Iris pigment epithelial cell (primary cell): ENCODE data around the gene HAUS7.

ENCODE experiments used
- DNase-seq: peaks from one replicate; pipeline ENCODE4 v3.0.0-alpha.2; 2011; ENCODE audit warnings: low read depth

HAUS7 gene

DNA sequence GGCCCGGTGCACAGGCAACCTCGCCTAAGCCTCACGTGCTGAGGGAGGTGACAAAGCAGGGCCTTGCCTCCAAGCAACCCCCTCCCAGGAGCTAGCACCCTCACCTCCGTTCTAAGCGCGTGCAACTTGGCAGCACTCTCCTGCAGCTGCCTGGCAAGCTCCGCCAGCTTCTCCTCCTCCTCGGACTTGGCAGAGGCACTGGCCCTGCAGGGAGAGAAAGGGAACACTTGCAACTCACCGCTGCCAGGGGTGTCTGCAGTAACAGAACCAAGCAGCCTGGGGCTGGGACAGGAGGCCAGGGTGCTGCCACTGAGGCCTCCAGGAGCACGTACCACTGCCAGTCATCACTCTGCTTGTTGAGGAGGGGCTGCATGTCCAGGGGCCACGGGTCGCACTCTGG lies 14.2 kb downstream of the HAUS7 start:
- DNase-seq: no peak

DNA sequence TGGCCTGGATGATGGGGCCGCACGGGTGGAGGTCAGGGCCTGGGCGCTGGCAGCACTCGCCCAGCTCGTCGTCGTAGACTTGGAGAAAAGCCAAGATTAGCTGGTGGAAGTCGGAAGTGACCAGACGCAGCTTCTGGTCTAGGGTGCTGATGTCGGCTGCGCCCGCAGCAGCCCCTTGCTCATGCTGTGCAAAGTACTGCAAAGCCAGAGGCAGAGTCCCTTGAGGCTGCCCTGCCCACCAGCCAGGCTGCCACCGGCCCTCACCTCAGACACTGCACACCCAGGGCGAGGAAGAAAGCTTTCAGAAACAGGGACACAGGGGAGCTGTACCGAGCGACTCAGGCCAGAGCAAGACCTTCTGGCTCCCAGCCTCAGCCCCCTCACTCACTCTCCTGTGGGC lies 14.8 kb downstream of the HAUS7 start:
- DNase-seq: no peak

DNA sequence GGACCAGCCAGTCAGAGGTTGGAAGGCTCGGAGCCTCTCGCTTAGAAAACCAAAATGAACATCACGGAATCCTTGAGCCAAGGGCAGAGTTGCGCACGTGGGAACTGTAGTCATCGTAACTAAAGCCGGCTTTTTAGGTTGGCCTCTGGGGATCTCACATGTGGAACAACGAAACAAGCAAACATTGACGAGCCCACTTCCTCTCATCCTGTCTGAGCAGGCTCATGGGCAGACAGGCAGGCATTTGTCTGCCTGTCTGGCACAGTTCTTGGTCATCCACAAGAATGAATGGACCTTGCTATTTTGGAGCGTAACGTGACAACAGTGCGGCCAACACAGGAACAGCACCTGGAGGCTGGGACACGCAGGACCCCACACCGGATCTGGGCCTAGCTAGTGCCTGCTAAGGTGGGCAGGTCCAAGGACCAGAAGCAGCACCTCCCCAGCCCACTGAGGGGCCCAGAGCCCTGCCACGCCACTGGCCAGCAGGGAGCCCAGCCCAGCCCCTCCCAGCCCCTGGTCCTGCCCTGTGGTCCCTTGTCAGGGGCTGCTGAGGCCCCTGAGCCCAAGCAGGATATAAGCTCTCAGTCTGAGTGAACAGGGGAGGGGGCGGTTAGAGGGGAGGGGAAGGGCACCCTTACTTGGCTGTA lies 15.3 kb downstream of the HAUS7 start:
- DNase-seq: no peak

DNA sequence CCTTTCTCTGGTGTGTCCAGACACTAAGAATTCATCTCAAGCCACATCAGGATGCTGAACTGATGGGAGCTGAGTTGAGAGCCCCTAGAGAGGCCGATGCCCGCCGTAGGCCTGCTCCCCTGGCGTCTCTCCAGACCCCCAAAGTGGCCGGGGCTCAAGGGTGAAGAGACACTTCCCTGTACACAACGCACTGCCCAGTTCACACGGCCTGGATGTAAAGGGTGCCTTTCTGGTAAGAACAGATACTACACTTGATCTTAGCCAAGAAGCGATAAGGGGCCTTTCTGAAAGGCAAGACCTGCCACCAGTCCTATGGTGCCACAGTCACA lies 19.5 kb downstream of the HAUS7 start:
- DNase-seq: no peak

DNA sequence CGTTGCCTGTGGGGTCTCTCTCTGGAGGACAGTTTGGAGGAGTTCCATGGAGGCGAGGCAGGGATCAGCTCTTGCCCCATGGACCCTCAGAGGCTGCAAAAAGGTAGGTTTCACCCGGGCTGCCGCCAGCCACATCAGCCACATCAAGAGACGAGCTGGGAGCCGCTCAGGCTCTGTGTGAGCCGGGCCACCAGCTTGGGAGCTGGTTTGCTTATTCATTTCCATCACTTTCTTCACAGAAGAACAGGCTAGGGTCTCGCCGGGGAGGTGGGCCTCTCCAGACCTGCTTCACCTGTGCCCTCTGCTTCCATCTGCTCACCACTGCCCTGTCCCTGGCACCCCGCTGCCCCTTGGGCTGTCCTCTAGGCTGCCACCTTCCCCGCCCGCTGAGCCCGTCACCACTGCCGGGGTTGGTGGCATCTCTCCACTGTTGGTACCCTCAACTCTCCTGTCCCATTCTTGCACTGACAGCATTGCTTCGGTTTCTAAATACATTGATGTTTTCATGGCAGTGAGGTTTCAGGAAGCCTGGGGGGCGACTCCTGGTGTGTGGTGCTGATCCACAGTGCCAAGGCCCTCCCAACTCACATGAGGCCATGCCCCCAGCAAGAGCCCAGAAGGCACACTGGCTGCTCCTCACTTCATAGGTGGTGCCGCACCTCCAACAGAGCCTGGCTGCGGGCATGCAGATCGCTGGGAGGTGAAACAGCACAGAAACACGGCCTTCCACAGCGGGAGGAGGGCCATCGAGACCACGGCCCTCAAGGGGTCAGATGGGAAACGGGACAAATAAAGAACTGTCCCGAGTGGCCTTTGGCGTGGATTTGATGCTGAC lies 20.0 kb downstream of the HAUS7 start:
- DNase-seq: no peak

DNA sequence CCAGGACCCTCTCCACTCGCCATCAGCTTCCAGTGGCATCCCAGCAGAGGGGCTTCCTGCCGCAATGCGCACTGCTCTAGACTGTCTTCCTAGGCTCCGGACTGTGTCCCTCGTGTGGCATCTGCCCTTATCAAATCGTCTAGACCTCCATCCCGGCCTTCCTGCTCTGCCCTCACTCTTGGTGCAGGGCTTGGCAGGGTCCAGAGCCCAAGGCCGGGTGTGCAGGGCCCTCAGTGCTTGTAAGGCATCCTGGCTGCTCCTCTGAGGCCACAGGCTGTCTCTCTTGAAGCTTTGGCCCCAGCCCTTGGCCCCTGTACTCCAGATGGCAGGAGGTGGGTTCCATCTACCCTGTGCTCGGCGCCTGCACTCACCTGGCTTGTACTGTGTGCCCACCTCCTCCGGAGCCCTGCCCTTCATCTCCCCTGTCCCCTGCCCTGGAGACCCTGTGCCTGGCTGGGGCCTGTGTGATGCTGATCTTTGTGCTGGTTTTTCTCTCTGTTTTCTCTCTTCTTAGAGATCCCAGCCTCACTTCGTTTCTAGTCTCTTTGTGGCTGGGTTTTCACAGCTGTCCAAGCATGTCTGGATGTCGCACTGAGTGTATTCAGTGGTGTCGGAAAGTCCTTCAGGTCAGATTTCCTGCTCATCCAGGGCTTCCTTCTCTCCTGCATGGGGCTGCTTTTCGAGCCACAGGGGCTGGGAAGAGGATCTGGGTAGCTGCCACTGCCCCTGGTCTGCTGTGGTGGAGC lies 20.8 kb downstream of the HAUS7 start:
- no peak for DNase-seq

DNA sequence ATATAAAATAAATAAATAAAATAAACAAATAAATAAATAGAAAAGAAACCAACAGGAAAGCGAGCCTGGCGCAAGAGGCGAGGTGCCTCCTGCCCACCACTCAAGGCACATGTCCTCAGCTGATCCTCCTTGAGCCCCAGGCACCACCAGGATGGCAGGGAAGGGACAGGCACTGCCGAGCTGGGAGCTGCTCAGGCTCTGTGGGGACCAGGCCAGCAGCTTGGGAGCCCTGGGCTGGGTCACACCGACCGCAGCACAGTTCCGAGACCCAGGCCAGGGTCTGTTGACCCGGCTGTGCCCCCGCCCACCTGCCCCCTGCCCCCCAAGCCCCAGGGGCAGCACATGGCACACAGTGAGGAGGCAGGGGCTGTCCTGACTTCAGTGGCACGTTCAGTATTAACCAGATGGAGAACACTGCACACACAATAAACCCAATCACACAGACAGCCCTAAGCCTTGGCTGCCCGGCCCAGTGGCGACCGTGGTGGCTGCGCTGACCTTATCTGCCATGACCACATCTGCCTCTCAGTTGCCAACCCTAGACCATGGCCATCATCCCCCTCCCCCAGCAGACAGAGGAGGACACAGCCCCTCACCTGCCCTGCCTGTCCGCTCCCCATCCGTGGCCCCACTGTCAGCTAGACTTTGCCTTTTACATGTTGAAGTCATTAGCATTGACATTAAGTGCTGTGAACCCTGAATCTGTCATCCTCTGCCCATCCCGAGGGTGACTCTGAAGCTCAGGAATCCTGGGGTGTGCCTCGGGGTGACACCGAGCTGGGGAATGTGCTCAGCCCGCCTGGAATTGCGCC lies 21.6 kb downstream of the HAUS7 start:
- no peak for DNase-seq

DNA sequence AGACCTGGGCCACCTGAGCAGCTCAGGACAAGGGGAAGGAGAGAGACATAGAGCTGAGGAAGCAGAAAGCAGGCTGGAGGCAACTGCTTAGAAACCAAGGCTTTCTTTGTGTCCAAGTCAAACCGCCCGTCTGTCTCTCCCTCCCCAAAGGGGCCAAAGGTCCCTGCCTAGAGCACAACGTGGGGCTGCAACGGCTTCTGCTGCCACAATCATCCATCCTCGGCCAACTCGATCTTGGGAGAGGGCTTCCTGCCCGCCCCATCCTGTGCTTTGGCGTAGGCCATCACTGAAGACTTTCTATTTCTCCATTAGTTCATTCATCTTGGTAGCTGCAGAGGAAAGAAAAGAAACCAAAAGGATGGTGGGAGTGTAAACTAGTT lies 22.8 kb downstream of the HAUS7 start:
- no peak for DNase-seq

DNA sequence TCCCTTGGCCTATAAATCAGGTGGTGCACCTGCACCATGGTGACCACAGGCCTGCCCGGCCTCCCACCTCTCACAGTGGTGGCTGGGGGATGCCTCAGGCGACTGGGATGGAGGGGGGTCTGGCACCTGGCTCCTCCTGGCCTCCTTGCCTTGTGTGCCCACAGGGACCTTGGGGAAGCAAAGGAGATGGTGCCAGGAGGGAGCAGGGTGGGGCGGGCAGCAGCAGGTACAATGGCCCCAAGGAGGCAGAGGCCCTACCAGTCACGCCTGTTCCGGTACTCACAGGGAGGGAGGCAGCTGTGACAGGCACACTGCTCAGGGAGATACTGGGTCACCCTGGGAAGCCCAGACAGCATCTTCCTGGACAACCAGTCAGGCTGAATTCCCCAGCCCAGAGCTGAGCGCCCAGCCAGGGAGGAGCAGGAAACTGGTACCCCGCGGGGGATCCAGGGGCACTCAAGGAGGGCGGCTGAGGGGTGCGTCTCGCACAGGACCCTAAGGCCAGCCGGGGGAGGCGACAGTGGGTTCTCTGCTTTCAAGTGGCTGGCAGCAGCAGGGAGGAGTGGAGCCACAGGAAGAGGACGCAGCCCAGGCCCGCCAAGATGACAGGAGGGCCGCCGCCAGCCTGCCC lies 23.3 kb downstream of the HAUS7 start:
- DNase-seq: no peak

DNA sequence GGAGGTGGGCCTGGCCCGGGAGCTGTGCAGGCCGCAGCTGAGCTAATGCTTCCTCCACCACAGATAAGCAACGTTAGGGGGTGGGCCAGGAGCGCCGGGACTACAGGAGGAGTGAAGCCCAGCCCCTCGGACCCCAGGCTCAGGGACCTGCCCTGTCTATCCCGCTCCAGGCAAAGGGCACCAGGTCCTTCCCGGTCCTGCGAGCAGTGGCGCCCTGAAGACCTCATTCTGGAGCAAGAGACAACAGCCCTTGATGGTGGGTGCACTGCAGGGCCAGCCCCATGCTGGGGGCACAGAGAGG lies 23.8 kb downstream of the HAUS7 start:
- DNase-seq: no peak

DNA sequence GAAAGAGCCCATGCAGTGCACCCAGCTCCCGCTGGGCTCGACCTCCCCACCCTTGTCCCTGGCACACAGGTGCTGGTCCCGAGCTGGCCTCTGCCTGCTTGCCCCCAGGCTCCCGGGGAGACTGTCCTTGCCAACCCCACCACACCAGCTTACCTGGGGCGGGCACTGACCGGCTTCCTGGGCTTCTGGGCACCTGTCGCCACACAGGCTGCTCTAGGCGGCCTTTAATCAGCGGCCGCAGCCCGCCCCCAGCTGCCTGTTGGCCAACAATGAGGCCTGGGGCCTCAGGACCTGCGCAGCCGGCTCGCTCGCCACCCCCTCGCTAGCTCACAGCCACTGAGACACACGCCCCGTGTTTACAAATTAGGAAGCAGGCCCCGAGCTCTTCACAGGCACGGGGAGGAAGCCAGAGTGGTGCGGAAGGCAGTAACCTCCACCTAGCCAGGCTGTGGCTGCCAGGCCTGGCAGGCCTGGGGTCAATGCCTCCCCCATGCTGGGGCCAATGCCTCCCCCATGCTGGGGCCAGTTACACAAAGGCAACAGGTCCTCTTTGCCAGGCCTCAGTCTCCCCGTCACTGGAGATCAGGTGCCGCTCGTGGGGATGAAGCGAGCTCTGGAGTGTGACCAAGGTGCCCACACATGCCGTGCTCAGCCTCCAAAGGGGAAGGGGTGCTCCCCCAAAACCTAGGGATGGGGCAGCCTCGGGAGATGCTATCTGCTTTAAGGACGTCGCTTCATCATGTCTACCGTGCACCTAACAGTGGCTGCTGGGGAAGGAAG lies 24.3 kb downstream of the HAUS7 start, which contains the start of gene TREX2:
TREX2 (minus strand) TSS at position 201 of the 780 bp plus-strand sequence. CDS start 626 bp downstream, outside the sequence.
- no peak for DNase-seq

DNA sequence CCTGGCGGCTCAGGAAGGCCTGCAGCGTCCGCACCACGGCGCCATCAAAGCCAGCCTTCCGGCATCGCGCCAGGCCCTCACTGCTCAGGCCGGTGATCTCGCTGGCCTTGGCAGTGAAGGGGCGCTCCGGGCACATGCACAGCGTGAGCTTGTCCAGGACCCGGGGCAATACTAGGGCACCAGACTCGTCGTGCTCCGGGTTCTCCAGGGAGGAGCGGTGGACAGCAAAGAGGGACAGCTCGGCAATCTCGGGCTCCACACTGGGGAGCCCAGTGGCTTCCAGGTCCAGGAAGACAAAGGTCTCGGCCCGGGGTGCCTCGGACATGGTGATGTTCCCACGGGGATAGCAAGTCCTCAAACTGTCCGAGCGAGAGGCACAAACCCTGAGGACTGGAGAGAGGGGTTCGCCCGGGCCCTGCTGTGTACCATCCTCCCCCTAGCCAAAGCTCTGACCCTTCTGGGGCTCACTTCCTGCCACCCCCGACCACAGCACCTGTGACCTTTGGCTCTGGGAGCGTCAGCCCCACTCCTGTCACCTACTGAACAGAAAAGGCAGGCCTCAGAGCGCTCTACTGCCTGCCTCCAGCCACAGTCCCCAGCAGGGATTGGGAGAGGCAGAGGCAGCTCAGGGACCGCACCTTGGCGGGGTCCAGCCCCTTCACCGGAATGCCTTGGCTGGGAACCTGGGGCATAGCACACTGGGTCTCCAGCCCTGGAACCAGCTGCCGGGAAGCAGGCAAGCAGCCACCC lies 25.1 kb downstream of the HAUS7 start:
- DNase-seq: no peak

DNA sequence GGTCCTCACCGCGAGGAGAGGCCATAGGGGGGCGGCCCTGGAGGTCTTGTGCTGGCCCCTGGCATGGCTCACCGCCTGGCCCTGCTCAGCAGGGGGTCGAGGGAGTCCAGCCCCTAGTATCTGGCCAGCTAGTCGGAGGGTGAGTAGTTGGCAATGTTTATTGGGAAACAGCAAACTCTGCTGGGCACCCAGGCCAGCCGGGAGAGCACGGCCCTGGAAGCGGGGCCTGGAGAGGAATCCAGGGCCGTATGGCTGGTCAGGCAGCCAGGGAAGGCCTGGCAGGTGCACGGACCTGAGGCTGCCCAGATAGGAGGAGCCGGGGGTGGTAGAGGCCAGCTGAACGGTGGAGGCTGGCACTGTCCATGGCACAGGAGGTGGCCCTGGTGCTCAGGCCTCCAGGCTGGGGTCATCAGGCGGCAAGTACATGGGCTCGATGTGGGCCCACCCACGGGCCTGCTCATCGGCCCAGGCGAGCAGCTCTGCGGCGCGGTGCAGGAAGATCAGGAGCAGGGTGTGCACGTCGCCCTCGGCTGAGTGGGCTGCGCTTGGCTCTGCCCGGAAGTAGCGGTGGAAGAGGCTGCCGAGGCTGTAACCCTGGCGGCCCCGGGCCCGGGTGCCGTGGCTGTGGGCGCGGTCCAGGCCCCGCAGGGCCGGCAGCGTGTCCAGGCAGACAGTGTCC lies 25.9 kb downstream of the HAUS7 start:
- DNase-seq: no peak

DNA sequence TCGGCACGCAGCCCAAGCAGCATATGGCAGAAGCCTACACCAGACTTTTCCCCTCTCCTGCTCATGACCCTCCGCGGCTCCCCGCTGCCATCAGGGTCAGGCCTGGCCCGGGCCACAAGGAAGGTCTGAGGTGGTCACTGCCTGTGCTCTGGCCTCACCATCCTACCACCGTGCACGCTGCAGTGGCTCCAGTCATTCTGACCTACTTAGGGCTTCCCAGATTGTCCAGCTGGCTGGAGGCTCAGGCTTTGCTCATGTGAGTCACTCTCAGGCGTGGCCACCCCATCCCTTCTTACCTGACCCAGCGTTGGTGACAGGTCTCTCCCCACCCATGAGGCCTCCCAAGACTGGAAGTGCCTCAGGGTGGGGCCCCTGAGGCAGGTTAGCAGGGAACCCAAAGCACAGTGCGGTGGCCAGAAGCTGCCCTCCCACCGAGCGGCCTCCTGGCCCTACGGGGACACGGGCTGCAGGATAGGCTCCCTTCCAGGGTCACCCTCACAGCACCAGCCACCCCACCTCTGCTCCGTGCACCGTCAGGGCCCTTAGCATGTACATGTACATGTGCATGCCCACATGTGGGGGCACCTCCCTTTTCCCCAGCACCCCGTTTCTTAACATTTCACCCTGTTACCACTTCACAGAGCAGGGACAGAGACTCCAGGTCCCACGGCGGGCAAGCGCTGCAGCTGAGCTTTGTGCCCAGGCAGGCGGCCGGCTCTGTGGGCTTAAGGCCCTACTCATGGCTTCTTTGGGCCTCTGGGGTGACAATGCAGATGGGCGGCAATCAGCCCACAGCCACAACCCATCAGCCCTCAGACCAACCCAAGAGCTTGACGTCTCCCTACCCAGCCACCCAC lies 26.7 kb downstream of the HAUS7 start:
- DNase-seq: no peak

DNA sequence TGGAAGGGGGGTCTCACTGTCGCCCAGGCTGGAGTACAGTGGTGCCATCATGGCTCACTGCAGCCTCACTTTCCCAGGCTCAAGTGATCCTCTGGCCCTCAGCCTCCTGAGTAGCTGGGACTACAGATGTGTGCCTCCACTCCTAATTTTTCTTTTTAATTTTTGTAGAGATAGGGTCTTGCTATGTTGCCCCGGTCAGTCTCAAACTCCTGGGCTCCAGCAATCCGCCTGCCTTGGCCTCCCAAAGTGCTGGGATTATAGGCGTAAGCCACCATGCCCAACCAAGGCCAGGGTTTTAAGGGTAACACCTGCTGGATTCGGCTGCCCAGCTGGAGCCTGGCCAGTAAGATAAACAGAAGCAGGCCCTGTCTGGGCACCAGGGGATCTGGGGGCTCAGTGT lies 27.9 kb downstream of the HAUS7 start:
- no peak for DNase-seq

DNA sequence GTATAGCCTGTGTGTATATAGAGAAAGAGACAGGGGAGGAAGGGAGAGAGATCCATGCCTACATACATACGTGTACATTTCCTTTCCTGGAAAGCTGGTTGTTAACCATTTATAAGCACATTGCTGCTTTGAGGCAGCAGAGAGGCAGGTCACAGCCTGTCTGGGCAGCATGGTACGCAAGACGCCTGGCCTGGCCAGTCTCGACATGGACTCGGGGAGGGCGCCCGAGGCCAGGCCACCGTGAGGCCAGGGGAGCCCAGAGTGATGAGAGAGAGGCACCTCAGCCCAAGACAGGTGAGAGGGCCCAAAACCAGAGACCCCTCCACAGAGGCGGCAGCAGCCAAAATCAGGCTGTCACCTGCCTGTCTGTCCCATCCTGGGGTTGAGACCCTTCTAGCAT lies 28.4 kb downstream of the HAUS7 start:
- DNase-seq: no peak

DNA sequence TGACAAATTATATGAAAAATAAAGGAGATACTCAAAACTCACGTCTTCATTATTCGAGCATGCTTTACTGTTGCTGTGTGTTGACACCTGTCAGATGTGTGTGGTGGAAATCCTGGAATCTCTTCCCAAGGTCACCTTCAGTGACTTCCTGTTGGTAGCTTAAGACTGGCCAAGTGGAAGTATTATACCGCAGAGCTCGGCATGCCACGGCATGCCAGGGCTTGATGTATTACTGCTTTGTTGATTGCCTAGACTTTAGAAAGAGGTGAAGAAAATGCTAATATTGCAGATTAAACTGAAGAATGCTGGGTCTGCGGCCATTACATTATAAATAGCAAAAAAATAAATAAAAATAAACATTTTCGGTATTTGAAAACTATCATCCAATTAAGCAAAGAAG lies 29.1 kb downstream of the HAUS7 start:
- DNase-seq: no peak

DNA sequence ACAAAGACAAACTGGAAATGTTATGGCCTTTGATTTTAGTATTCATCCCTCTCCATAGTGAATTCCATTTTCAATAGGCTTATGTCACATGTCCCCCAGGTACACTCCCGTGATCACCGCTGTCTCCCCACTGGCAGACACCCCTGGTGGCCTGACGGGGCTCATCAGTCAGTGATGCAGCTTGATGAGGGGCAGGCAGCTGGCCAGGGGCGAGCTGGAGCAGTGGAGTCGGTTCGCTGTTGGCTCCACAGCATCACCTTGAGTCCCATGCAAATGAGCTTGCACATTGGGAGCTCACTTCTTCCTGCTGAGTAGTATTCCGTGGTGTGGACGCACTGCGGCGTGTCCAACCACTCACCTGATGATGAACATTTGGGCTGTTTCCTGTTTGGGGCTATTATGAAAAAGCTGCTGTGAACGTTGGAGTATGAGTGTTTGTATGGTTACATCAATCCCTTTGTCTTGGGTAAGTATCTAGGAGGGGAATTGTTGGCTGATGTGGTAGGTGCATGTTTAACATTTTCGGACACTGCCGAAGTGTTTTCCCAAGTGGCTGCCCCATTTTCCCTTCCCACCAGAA lies 29.7 kb downstream of the HAUS7 start:
- no peak for DNase-seq

DNA sequence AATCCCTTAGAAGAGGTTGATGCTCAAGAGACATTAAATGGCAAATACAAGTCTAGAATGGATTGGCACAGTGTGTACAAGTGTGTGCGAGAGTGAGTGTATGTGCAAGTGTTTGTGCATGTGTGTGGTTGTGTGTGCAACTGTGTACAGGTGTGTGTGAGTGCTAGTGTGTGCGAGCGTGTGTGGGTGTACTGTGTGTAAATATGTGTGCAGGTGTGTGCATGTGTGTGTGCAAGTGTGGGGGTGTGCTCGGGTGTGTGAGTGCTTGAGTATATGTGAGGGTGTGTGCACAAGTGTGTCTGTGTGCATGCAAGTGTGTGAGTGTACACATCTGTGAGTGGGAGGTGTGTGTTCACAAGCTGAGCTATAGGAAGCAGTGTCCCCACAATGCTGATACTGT lies 30.4 kb downstream of the HAUS7 start:
- DNase-seq: no peak
